H9 (cell line): ENCODE data around the gene VPS51. TPM values are rescaled to one million over a fixed set of nuclear protein-coding genes. Genes with fewer than 3 reads are reported as not detected.
A peak's percentile ranks its signal among the peaks of the same experiment; 100 is the strongest.

Experiments
- DNase-seq: peaks from one replicate; pipeline ENCODE4 v3.0.0-alpha.2; 2017
- H2AFZ ChIP-seq: one replicate; pipeline ENCODE4 v1.6.1; 2013; ENCODE audit warnings: mild to moderate bottlenecking, low read length, control low read depth, moderate library complexity
- H2AK5ac ChIP-seq: 2 replicates; pipeline ENCODE4 v1.6.1; 2013; ENCODE audit warnings: low read length, control low read depth, mixed read lengths; ENCODE audit not compliant: insufficient read length
- H2BK120ac ChIP-seq: one replicate; pipeline ENCODE4 v1.6.1; 2013; ENCODE audit warnings: low read depth, mild to moderate bottlenecking, low read length, control low read depth, inconsistent platforms; ENCODE audit not compliant: poor library complexity, severe bottlenecking
- H2BK12ac ChIP-seq: 2 replicates; pipeline ENCODE4 v1.6.1; 2013; ENCODE audit warnings: low read length, control low read depth, mixed read lengths, low read depth; ENCODE audit not compliant: insufficient read length
- H2BK15ac ChIP-seq: 2 replicates; pipeline ENCODE4 v1.6.1; 2013; ENCODE audit warnings: low read depth, low read length, control low read depth
- H2BK20ac ChIP-seq: one replicate; pipeline ENCODE4 v1.6.1; 2013; ENCODE audit warnings: low read depth, mild to moderate bottlenecking, low read length, control low read depth, inconsistent platforms; ENCODE audit not compliant: poor library complexity, severe bottlenecking
- H2BK5ac ChIP-seq: 2 replicates; pipeline ENCODE4 v1.6.1; 2013; ENCODE audit warnings: low read length, control low read depth, mixed read lengths; ENCODE audit not compliant: insufficient read length
- H3K14ac ChIP-seq: 2 replicates; pipeline ENCODE4 v1.6.1; 2013; ENCODE audit warnings: low read length, control low read depth; ENCODE audit not compliant: insufficient read depth
- H3K18ac ChIP-seq: 2 replicates; pipeline ENCODE4 v1.6.1; 2013; ENCODE audit warnings: low read depth, mild to moderate bottlenecking, mixed read lengths, low read length, control low read depth; ENCODE audit not compliant: insufficient read length
- H3K23ac ChIP-seq: 2 replicates; pipeline ENCODE4 v1.6.1; 2013; ENCODE audit warnings: low read length, control low read depth, mixed read lengths, low read depth; ENCODE audit not compliant: insufficient read length
- H3K23me2 ChIP-seq: 2 replicates; pipeline ENCODE4 v1.6.1; 2013; ENCODE audit warnings: low read depth, mild to moderate bottlenecking, mixed read lengths, low read length, control low read depth; ENCODE audit not compliant: insufficient read length, poor library complexity, severe bottlenecking
- H3K27ac ChIP-seq: 2 replicates; pipeline ENCODE4 v1.5.1; 2013; ENCODE audit warnings: low read length, control low read depth, mixed read lengths, low read depth; ENCODE audit not compliant: insufficient read length
- H3K27me3 ChIP-seq: 2 replicates; pipeline ENCODE4 v1.6.1; 2013; ENCODE audit warnings: low read length, control low read depth, inconsistent platforms; ENCODE audit not compliant: insufficient read depth
- H3K4ac ChIP-seq: 2 replicates; pipeline ENCODE4 v1.6.1; 2013; ENCODE audit warnings: low read depth, mild to moderate bottlenecking, control low read depth, inconsistent platforms, low read length, moderate library complexity
- H3K4me1 ChIP-seq: 2 replicates; pipeline ENCODE4 v1.6.1; 2013; ENCODE audit warnings: low read length, control low read depth, inconsistent platforms; ENCODE audit not compliant: insufficient read depth
- H3K4me2 ChIP-seq: 2 replicates; pipeline ENCODE4 v1.6.1; 2013; ENCODE audit warnings: low read length, control low read depth, mixed read lengths; ENCODE audit not compliant: insufficient read length, insufficient read depth
- H3K56ac ChIP-seq: 2 replicates; pipeline ENCODE4 v1.6.1; 2013; ENCODE audit warnings: low read depth, mild to moderate bottlenecking, mixed read lengths, low read length, control low read depth; ENCODE audit not compliant: insufficient read length
- H3K79me1 ChIP-seq: 2 replicates; pipeline ENCODE4 v1.6.1; 2013; ENCODE audit warnings: low read depth, mild to moderate bottlenecking, moderate library complexity, low read length, control low read depth, inconsistent platforms; ENCODE audit not compliant: insufficient read depth, poor library complexity, severe bottlenecking
- H3K79me2 ChIP-seq: 2 replicates; pipeline ENCODE4 v1.6.1; 2013; ENCODE audit warnings: low read length, control low read depth, inconsistent platforms; ENCODE audit not compliant: insufficient read depth
- H3K9ac ChIP-seq: 2 replicates; pipeline ENCODE4 v1.6.1; 2013; ENCODE audit warnings: low read length, control low read depth, mixed read lengths; ENCODE audit not compliant: insufficient read length; ENCODE audit errors: extremely low read depth
- H3K9me3 ChIP-seq: one replicate; pipeline ENCODE4 v1.6.1; 2013; ENCODE audit warnings: low read depth, low read length, inconsistent platforms; ENCODE audit not compliant: control insufficient read depth
- H3T11ph ChIP-seq: one replicate; pipeline ENCODE4 v1.6.1; 2013; ENCODE audit warnings: mild to moderate bottlenecking, low read length, control low read depth, inconsistent platforms
- H4K20me1 ChIP-seq: one replicate; pipeline ENCODE4 v1.6.1; 2013; ENCODE audit not compliant: control insufficient read depth, insufficient read length, insufficient read depth
- H4K5ac ChIP-seq: 2 replicates; pipeline ENCODE4 v1.6.1; 2013; ENCODE audit warnings: low read depth, mild to moderate bottlenecking, mixed read lengths, low read length, control low read depth; ENCODE audit not compliant: insufficient read length
- H4K8ac ChIP-seq: replicated peaks from 2 replicates; pipeline ENCODE4 v1.6.1; 2013; ENCODE audit warnings: low read length, control low read depth, mixed read lengths, low read depth; ENCODE audit not compliant: insufficient read length
- H4K91ac ChIP-seq: 2 replicates; pipeline ENCODE4 v1.6.1; 2013; ENCODE audit warnings: low read depth, mild to moderate bottlenecking, moderate library complexity, mixed read lengths, low read length, control low read depth; ENCODE audit not compliant: insufficient read length
- H3K27ac Mint-ChIP-seq, 3 experiments: 2 replicates in 2 of 3; 3 replicates in 1 of 3; pipeline ENCODE4 v1.8.0; 2020 to 2021; ENCODE audit warnings: mixed read lengths in 3 of 3, mild to moderate bottlenecking in 1 of 3, moderate library complexity in 1 of 3
- H3K27me3 Mint-ChIP-seq: 2 replicates; pipeline ENCODE4 v1.8.0; 2021; ENCODE audit warnings: low read depth, mild to moderate bottlenecking, moderate library complexity, mixed read lengths
- H3K36me3 Mint-ChIP-seq, 3 experiments: 2 replicates in 2 of 3; 3 replicates in 1 of 3; pipeline ENCODE4 v1.8.0; 2020 to 2021; ENCODE audit warnings: low read depth in 3 of 3, mixed read lengths in 3 of 3; ENCODE audit not compliant: insufficient read depth in 1 of 3
- H3K4me1 Mint-ChIP-seq, 2 experiments: 2 replicates each; pipeline ENCODE4 v1.8.0; 2020; ENCODE audit warnings: mixed read lengths in 2 of 2
- H3K4me3 Mint-ChIP-seq, 2 experiments: 2 replicates in 1 of 2; 3 replicates in 1 of 2; pipeline ENCODE4 v1.8.0; 2020 to 2021; ENCODE audit warnings: mild to moderate bottlenecking in 2 of 2, mixed read lengths in 2 of 2, moderate library complexity in 1 of 2
- H3K9me3 Mint-ChIP-seq, 2 experiments: 2 replicates in 1 of 2; 3 replicates in 1 of 2; pipeline ENCODE4 v1.8.0; 2020; ENCODE audit warnings: mild to moderate bottlenecking in 2 of 2, mixed read lengths in 2 of 2, moderate library complexity in 1 of 2
- CTCF ChIP-seq: fragments of 200-600 bp; sonication (generic); conservative IDR thresholded peaks from 3 replicates; pipeline ENCODE4 v1.8.0; 2021; ENCODE audit warnings: antibody characterized with exemption, mild to moderate bottlenecking
- WGBS: extraction: QIAGEN DNeasy Blood & Tissue Kit; methylation state at CpG from one replicate; pipeline ENCODE4 v1.1.7; 2013; ENCODE audit warnings: missing lambda C conversion rate, low lambda C conversion rate, mixed read lengths; ENCODE audit not compliant: insufficient read length; ENCODE audit errors: extremely low coverage; 5-methylcytosine and 5-hydroxymethylcytosine counted together
- total RNA-seq: library from RNA; stranded (reverse); gene quantifications from 2 replicates; pipeline ENCODE4 v1.2.1, GENCODE V29; 2021

The VPS51 gene
- total RNA-seq, 1 experiment from 2014 or later, result 94.7 TPM

DNA sequence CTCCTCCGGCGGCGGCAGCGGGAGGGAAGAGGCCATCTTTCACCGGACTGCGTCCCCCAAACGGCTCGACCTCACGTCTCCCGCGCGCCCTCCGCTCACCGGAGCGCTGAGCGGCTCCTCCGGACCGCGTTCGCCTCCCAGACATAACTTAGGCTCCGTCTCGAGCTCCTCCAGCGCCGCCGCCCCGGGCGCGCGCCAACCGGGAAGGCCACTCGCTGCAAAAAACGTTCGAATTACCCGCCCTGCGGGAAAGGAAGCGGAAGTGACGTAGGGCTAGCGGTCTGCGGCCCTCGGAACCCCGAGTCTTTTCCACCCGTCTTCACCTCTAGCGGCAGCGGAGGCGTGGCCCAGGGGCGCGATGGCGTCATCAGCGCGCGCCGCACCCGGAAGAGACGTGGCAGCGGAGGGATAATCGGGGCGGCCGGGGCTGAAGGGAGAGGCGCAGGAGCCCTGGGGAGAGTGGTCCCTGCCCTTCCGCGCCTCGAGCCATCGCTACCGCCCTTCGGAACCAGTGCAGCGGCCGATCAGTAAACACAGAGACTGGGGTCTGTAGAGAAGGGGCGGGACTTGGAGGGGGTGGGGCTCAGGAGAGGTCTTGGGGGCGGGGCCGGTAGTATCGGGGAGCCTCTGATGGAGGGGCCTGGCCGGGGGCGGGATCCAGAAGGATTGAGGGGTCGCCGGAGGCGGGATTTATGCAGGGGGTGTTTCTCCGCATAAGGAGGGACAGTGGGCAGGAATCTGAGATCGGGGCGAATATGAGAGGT, 12.0 kb upstream of the VPS51 start, which contains the start of the genes CDCA5 and ZFPL1:
Gene CDCA5, minus strand, starts transcription at position 207 of the 764 bp plus-strand sequence. Its CDS starts 62 bp downstream, at position 145.
Gene ZFPL1, plus strand, starts transcription at position 389 of the 764 bp plus-strand sequence. CDS start 477 bp downstream, outside the sequence.
- Mint-ChIP-seq H3K4me1 (peaks cover 14 to 16% of the 10 kb centered on the region in 2 experiments), H3K27me3 (no peaks in the 10 kb centered on the region), H3K27ac (peak within 1 kb of the TSS; percentile 98 to 100 (median 99)), H3K9me3 (no peaks in the 10 kb centered on the region; a peak in 1 of 5 replicates), H3K4me3 (peak within 1 kb of the TSS; percentile 97 to 99), H3K36me3 (peaks cover 26 to 66% (median 65%) of the 10 kb centered on the region in 3 experiments)
- Histone ChIP-seq H4K5ac (peak within 1 kb of the TSS; percentile 37), H3K9me3 (no peaks in the 10 kb centered on the region), H3K4me1 (no peaks in the 10 kb centered on the region), H3K23ac (no peak within 1 kb of the TSS), H4K91ac (no peak within 1 kb of the TSS), H3K4me2 (peak within 1 kb of the TSS; percentile 79), H2BK5ac (no peak within 1 kb of the TSS), H3K14ac (peak within 1 kb of the TSS; percentile 95), H3K23me2 (peaks cover 12% of the 10 kb centered on the region), H3T11ph (no peak within 1 kb of the TSS), H3K27me3 (no peaks in the 10 kb centered on the region), H2BK120ac (no peak within 1 kb of the TSS), H2BK20ac (no peak within 1 kb of the TSS), H4K8ac (no peak within 1 kb of the TSS), H4K20me1 (peaks cover 3% of the 10 kb centered on the region), H2AK5ac (no peak within 1 kb of the TSS), H3K4ac (no peak within 1 kb of the TSS; the same call in 1 of the 2 replicates), H2BK12ac (no peak within 1 kb of the TSS), H3K9ac (peak within 1 kb of the TSS; percentile 93), H3K79me1 (peaks cover 4% of the 10 kb centered on the region), H3K56ac (no peak within 1 kb of the TSS), H3K27ac (peak within 1 kb of the TSS; percentile 79), H2BK15ac (no peak within 1 kb of the TSS), H3K79me2 (peaks cover 8% of the 10 kb centered on the region; the same call in 1 of the 2 replicates), H2AFZ (no peak within 1 kb of the TSS), H3K18ac (peak within 1 kb of the TSS; percentile 96)
- TF ChIP-seq CTCF, result no peak
- no CpG with 5 or more reads among the region's 79 CpGs for WGBS
- DNase-seq, result peak; percentile 96
